Forelimb muscle (tissue), 1 donor: ENCODE results near the gene GALNT4. TPM values are rescaled to one million over a fixed set of nuclear protein-coding genes. Genes with fewer than 3 reads are reported as not detected.

Experiments
- DNase-seq: peaks from one replicate; pipeline ENCODE4 v3.0.0-alpha.2; 2013; ENCODE audit warnings: low read depth
- polyA plus RNA-seq: library from polyadenylated mRNA; unstranded; fragments of 120-200 nt; gene quantifications from one replicate; pipeline ENCODE4 v1.2.1, GENCODE V29; 2013; ENCODE audit not compliant: insufficient read length

GALNT4 gene
- polyA plus RNA-seq, 1 donor = 2.9 TPM

DNA sequence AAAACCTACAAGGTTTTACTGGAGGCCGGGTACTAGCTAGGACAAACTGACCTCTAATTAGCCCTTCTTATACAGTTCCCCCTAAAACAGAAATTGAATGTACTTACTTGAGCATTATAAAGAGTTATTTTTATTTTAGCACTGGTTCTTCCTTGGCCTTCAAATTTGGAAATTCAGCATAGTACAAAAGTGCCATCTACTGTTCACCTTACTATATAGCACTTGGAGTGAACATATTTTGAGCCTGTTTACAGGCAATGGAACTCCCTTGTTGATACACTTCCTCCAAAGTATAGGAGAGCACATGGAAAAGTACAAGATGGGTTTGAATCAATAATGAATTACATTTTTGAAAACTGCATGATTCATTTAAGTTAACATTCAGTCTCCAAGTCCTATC is 5.1 kb upstream of the GALNT4 start:
- DNase-seq = no peak

DNA sequence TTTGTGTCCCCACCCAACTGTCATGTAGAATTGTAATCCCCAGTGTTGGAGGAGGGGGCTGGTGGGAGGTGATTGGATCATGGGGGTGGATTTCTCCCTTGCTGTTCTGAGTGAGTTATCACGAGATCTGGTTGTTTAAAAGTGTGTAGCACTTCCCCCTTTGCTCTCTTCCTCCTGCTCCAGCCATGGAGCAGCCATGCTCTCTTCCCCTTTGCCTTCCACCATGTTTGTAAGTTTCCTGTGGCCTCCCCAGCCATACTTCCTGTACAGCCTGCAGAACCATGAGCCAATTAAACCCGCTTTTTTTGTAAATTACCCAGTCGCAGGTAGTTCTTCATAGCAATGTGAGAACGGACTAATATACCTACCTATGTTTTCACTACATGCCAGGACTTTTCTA is 3.8 kb upstream of the GALNT4 start:
- DNase-seq = no peak

DNA sequence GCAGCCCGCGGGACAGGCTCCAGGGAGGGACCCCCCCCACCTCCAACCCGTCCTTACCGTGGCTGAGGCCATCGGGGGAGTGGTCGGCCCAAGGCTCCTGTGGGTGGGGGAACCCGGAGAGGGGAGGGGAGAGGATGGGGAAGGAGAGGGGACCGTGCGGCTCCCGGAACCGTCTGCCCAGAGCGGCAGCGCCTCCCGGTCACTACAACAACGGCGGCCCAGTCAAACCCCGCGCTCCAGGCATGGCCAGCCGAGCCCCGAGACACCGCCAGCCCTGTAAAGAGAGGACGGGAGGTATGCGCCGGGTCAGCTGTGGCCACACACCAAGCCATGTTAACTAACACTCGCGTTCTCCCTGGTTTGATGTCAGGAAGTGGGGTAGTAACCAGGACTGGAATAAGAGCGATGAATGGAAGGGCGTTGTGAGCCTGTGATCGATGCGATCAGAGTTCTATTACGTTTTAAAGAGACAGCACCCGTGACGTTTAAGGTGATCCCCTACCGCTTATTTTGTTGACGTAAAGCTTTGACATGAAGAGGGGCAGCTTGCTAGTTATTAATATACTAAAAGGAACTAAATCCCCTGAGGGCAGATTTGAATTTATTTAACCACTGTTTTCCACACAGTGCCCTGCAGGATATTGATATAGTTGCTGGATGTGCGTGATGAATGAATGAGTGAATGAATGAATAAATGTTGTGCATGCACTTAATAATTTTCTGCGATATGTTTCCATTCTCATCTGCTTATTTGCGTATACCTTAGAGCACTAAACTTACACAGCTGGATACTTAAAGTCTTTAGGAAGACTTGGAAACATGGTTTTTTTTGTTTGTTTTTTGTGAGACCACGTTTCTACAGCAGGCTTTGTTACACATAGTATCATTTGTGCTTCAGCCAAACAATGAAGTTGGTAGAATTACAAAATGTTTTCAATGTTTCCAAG is 1.5 kb upstream of the GALNT4 start, which contains the start of gene POC1B:
Gene POC1B, minus strand, starts transcription at position 224 of the 947 bp plus-strand sequence. Its CDS starts 152 bp downstream, at position 72.
- no peak for DNase-seq

DNA sequence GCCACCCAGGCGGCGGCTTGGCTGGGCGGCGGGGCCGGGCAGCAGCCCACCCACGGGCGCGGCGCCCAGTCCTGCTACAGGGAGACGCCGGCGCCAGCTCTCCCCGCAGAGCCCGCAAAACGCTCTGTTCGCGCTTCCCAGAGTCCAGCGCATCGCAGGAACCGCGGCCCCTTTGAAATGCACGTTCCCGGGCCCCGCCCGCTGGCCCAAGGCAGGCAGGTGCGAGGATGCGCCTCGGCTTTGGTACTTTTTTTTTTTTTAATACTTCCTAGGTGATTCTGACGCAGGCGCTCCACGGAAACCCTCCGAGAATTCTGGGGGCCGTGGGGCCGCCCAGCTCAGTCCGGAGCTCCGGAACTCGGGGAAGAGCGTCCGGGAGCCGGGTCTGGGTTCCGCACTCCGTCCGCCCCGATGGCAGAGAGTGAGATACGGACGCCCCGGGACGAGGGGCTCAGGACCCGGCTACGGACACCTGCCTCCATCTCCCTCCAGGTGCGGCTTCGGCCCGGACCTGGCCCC is 768 bp upstream of the GALNT4 start:
- no peak for DNase-seq

DNA sequence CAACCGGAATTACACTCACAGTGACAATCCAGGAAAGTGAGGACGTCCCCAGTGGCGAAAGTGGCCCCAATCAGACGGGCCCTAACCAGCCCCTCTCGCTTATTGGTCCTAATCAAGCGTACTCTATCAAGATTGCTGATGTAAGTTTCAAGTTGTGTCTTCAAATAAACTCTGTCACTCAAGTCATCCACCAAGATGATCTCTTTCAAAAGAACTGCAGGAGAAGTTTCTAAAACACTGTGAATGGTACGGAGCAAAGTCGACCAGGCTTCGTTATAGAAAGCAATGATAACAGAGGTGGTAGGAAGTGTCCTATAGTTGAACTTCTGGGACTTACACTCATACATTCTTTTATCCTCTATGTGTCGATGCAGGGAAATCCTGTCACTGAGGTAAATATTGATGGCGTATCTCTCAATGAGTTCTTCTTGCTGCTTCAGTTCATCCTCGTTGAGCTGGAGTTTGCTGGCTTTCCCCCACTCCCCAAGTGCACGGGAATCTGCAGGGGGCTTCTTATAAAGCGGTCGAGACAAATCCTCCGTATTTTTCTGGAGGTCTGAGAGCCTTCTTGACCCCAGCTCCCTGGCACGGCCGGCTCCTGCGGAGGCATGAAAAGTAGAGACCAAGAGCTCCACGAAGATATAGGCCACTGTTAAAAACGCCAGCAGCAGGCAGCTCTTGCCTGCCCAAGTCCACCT is 604 bp downstream of the GALNT4 start:
- DNase-seq = no peak

DNA sequence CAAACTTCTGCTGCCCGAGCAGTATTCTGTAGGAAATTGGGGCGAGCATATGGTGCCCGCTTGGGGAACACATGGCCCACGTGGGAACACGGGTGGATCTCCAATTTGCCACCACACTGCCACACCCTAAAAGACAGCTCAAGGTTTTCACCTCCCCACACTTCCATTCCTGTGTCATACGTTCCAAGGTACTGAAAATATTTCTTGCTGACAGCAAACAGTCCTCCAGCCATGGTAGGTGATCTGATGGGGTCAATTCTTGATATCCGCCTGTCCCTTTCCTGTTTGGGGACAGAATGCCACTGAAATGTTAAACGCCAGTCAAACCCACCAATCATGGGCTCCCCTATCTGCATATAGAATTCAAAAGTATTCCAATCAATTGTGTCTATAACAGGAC is 1.2 kb downstream of the GALNT4 start:
- no peak for DNase-seq

DNA sequence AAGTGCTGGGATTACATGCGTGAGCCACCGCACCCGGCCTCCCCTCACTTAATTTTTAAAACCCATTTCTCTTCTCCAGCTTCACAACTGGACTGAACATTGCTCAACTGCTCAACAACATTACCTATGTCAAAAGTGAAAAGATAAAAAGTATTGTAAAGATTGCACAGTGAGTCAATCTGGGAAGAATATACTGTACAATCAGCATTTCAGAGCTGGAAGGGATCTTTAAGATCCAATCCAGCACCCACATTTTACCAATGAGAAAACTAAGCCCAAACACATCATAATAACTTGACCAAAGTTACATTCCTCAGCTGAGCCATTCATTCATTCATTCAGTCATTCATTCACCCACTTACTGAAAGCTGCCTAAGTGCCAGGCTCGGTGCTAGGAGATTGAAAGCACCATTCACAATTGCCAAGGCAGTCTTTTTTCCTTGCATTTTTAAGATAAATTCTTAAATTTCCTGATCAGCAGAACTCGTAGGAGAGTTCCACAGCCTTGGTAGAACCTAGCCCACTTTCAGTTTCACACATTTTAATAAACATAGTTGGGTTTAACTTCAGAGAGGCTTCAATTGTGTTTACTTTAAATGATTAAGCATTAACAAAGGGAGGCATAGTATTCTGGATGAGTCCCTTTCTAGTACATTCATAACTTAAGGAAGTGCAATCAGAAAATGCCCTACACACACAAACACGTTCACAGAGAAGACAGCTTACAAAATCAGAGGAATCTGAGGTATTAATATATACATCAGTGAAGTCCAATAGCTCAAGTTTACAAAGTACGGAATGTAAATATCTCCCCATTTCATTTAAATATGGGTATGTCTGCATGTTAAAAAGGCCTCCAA is 3.0 kb downstream of the GALNT4 start:
- no peak for DNase-seq

DNA sequence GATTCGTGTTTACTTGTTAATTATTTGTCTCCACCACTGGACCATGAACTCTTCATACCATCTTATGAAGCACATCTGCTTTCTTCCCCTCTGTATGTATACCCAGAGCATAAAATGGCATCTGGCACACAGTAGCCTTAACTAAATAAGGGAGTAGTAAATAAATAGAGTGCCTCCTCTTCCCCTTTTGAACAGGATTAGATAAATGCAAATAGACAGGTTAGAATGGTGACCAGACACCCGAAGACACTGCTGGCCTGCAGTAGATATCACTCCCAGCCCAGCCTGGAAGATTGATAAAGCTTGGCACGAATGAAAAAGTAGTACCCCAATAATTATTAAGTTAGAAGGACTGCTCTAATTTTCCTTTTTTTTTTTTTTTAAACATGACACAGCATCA is 6.9 kb downstream of the GALNT4 start:
- DNase-seq = no peak

DNA sequence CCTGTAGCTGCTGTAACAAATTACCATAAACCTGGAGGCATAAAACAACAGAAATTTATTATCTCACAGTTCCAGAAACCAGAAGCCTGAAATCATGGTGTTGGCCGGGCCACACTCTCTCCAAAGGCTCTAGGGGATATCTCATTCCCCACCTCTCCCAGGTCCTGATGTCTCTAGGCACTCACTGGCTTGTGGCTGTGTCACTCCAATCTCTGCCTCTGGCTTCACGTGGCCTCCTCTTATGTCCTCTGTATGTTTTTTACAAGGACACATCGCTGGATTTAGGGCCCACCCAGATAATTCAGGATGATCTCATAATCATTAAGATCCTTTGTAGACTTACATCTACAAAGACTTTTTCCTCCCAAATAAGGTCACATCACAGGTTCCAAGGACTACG is 8.0 kb downstream of the GALNT4 start:
- DNase-seq = no peak

DNA sequence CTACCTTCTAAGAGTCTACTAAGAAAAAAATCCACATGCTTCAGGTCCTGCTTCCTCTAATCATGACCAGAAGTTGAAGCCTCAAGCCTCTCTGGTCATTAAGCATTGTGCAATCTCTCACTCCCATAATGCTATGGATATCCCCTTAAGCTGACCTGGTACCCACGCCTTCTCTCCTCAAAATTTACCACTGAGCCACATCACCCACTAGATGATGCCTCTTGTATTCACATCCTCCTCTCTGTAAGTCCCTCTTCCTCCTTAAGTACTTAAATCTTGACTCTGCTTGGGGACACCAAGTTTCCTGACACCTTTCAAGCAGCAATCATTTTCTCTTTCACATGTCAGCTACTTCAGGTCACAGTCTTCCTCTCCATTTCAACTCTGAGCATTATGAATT is 9.8 kb downstream of the GALNT4 start:
- DNase-seq = no peak

DNA sequence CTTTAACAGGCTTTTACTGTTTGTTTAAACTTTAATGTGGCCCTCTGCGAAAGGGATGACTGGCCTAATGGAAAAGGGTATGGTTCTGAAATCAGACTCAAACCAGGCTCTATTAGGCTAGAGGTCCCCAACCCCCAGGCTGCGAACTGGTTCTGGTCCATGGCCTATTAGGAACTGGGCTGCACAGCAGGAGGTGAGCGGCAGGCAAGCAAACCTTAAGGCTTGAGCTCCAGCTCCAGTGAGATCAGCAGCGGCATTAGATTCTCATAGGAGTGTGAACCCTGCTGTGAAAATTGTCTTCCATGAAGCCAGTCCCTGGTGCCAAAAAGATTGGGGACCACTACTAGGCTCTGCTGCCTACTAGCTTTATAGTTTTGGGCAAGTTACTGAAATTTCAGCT is 11.1 kb downstream of the GALNT4 start:
- DNase-seq = no peak

DNA sequence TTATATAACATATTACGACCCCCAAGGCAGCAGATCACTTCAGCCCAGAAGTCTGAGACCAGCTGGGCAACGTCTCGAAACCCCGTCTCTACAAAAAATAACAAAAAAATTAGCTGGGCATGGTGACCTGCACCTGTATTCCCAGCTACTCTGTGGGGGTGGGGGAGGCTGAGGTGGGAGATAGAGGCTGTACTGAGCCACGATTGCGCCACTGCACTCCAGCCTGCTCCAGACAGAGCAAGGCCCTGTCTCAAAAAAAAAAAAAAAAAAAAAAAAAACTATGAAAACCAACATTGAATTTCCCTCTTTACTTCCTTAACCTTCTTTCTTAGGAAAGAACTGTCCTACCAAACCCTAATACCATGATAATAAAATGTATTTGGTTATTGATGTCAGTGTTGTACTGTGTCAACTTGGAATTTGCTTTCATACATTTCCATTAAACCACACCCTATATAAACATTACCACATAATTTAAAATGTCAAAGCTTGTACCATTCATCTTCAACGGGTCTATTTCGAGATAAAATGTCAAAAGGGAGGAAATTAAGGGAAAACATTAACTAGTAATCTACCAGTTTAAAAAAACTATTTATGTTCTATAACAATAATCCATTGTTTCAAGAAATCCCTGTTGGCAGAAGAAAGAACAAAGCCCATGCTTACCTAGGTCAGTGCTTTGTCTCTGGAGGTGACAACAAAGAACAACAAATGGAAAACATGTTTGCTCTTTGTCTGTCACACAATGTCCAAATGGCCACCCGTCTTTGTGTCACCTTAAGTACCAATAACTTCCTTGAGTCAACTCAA is 17.4 kb downstream of the GALNT4 start:
- no peak for DNase-seq

DNA sequence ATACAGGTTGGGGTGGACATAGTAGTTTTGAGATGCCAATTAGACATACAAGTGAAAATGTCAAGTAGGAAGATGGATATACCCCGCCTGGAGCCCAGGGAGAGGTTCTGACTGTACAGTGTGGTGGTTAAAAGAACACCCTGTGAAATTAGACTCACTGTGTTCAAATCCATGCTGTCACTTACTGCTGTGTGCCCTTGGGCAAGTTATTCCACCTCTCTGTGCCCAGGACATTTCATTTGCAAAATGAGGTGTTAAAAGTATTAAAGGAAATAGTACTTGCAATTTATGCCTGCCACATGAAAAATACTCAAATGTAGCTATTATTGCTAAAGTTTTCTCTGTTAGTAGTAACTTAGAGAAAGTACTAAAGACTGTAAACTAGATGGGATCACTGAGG is 18.5 kb downstream of the GALNT4 start:
- no peak for DNase-seq

DNA sequence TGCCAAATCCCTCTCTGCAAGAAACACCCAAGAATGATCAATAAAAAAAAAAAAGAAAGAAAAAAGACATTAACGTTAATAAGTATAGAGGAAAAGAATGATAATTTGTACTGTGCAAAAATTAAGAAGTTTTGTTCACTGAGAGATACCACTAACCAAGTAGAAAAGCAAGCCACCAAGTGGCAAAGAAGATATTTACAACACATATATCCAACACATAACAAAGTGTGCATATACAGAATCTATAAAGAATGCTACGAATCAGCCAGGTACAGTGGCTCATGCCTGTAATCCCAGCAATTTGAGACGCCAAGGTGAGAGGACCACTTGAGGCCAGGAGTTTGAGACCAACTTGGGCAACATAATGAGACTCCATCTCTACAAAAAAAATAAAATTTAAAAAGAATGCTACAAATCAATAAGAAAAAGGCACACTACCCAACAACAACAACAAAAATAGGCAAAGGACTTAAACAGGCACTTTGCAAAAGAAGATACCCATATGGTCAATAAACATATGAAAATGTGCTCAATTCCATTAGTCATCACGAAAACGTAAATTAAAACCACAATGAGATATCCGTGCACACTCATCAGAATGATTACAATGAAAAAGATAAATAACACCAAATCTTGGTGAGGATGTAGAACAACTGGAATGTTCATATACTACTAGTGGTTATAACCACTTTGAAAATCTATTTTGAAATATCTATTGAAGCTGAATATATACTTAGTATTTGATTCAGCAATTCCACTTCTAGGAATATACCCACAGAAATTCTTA is 19.8 kb downstream of the GALNT4 start:
- no peak for DNase-seq

DNA sequence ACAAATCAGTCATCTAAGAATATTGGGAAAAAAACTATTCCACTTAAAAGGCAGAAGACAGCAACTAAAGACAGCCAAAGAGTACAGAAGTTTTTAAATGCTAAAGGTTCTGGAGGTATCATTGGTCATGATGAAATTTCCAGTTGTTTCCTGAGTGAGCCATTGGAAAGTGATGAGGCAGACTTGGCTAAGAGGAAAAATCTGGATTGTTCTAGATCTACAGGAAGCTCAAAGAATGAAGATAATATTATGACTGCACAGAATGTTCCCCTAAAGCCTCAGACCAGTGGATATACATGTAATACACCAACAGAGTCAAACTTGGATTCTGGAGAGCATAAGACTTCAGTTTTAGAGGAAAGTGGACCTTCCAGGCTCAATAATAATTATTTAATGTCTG is 22.8 kb downstream of the GALNT4 start:
- no peak for DNase-seq

DNA sequence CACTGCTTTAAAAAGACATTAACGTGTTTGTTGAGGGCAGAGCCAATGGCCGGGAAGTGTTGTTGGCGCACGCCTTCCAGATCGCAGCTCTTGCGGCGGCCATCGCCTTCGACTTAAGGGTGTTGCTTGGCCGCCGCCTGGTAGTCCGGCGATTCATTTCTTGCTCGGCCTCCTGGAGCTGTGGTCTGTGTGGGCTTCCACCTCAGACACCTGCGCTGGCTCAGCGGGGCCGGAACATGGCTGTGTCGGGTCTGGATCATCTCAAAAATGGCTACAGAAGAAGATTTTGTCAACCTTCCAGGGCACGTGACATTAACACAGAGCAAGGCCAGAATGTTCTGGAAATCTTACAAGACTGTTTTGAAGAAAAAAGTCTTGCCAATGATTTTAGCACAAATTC is 24.7 kb downstream of the GALNT4 start:
- DNase-seq = no peak

DNA sequence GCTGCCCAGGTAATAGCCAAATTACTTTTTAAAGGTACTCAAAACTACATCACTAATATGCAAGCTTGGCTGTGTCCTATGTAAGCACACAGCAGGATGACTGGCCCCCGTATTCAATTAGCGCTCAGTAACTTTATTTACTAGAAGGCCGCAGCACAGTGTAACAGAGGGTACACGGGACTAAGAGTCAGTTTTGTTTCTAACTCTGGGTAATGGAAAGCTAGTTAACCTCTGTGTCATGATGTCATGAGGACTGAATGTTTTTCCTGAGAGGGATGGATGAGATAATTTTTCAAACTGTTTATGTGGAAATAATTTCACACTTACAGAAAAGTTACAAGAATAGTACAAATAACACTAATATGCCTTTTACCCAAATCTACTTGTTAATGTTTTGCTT is 27.1 kb downstream of the GALNT4 start:
- DNase-seq = no peak

DNA sequence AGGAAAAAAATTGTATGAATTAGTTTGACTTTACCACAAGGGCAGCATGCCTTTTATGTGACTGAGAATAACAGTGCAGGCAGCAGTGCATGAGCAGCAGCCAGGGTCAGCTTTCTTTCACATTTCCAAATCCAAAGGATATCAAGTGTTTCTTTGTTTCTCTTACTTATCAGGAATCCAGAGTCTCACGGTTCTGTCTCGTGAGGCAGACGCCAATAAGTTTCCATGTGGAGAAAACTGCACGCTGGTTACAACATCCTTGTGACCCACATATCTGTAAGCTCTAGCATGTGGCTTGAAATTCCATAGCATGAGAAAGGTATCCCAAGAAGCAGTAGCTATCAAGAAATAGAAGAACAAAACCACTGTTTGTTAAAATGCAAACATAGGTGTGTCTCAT is 27.6 kb downstream of the GALNT4 start:
- DNase-seq = no peak

DNA sequence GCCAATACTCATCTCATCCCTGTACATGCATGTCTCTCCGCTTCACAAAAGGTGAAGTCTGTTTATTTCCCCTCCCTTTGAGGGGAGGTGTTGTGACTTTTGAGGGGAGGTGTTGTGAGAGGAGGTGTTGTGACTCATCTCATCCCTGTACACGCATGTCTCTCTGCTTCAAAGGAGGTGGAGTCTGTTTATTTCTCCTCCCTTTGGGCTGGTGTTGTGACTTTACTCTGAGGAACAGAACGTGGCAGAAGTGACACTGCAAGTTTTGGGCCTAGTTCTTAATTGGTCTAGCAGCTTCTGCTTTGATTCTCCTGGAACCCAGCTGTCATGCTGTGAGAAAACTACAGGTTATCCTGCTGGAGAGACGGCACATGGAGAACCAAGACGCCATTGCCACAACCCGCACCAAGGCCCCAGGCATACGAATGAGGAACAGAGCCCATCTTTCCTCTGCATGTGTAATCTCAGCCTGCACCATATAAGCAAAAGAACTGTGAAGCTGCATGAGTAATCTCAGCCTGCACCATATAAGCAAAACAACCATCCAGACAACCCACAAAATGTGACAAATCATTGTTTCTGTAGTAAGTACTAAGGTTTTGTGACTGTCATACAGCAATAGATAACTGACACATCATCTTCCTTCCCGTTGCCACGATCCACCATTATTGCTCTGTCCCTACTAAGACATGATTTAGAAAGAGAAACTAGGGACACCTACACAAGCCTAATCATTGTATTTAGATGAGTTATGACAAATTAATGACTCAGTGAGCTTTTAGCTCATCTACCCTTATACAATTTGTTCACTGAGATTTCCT is 30.0 kb downstream of the GALNT4 start:
- DNase-seq = no peak
